GM12878 (cell line): ENCODE data around the gene RAPGEF4. TPM values are rescaled to one million over a fixed set of nuclear protein-coding genes. Genes with fewer than 3 reads are reported as not detected.

ENCODE experiments used
- CBFB ChIP-seq: IDR thresholded peaks from 2 replicates; pipeline ENCODE4 v1.6.1; 2016; ENCODE audit warnings: antibody characterized with exemption, low read depth
- GATAD2B ChIP-seq: fragments of 450-650 bp; conservative IDR thresholded peaks from 2 replicates; pipeline ENCODE4 v1.6.1; 2017; ENCODE audit warnings: low read depth, mild to moderate bottlenecking, moderate library complexity
- PAX5 ChIP-seq: IDR thresholded peaks from 2 replicates; pipeline ENCODE4 v1.6.1; 2011; ENCODE audit warnings: low read depth, low read length, borderline replicate concordance
- SIX5 ChIP-seq: IDR thresholded peaks from 2 replicates; pipeline ENCODE4 v1.6.1; 2011; ENCODE audit warnings: mild to moderate bottlenecking, low read depth, low read length, moderate library complexity; ENCODE audit not compliant: severe bottlenecking
- polyA plus RNA-seq, 11 experiments: library from polyadenylated mRNA; depleted of rRNA in 4 of 11; unstranded in 6 of 11; stranded (reverse) in 5 of 11; fragments of >200 nt; fragmentation: Nextera tagmentation in 4 of 11; fragmentation: Illumina TruSeq in 1 of 11; extraction: Ambion mirVana in 4 of 11; extraction: Trizol in 1 of 11; gene quantifications; 1 replicate in 1 of 11; 2 replicates in 10 of 11; pipeline versions ENCODE4 v1.2.1 to v1.2.3, GENCODE V29; 2011 to 2016; ENCODE audit warnings: inconsistent platforms in 2 of 11, missing spikeins in 2 of 11, low read depth in 1 of 11
- total RNA-seq, 4 experiments: library from RNA; depleted of rRNA in 3 of 4; stranded (reverse); fragments of >200 nt in 3 of 4; fragmentation: Illumina TruSeq in 1 of 4; extraction: Trizol in 1 of 4; gene quantifications; 2 replicates each; pipeline versions ENCODE4 v1.2.1 to v1.2.3, GENCODE V29; 2013 to 2021
- TF ChIP-seq, protein P1 (sequence below): IDR thresholded peaks from 2 replicates; pipeline ENCODE4 v1.6.1; 2012; ENCODE audit warnings: mild to moderate bottlenecking, low read depth, low read length
- TF ChIP-seq, protein P2 (sequence below): IDR thresholded peaks from 2 replicates; pipeline ENCODE4 v1.6.1; 2011; ENCODE audit warnings: mild to moderate bottlenecking, low read depth, low read length, moderate library complexity; ENCODE audit not compliant: insufficient replicate concordance
- TF ChIP-seq, protein P3 (sequence below): fragments of 450-650 bp; IDR thresholded peaks from 2 replicates; pipeline ENCODE4 v1.6.1; 2018; ENCODE audit warnings: borderline replicate concordance, mild to moderate bottlenecking; ENCODE audit not compliant: partially characterized antibody
- TF ChIP-seq, protein P4 (sequence below): fragments of 450-650 bp; IDR thresholded peaks from 2 replicates; pipeline ENCODE4 v1.6.1; 2017; ENCODE audit warnings: mild to moderate bottlenecking, moderate library complexity
- TF ChIP-seq, protein P5 (sequence below), 3 experiments: IDR thresholded peaks in 2 of 3; conservative IDR thresholded peaks in 1 of 3; 2 replicates each; pipeline ENCODE4 v1.5.1; 2011; ENCODE audit warnings: low read depth in 3 of 3, low read length in 3 of 3, mild to moderate bottlenecking in 3 of 3, control low read depth in 2 of 3, moderate library complexity in 2 of 3, inconsistent platforms in 1 of 3, mixed read lengths in 1 of 3; ENCODE audit not compliant: control insufficient read depth in 2 of 3, insufficient read depth in 1 of 3; ENCODE audit errors: extremely low read depth in 1 of 3

The RAPGEF4 gene
- total and polyA plus RNA-seq, 10 of the 15 experiments (the other 5 are each of a cell fraction or from before 2014, with no cell fraction given), result 0.18 TPM; not detected in 8

DNA sequence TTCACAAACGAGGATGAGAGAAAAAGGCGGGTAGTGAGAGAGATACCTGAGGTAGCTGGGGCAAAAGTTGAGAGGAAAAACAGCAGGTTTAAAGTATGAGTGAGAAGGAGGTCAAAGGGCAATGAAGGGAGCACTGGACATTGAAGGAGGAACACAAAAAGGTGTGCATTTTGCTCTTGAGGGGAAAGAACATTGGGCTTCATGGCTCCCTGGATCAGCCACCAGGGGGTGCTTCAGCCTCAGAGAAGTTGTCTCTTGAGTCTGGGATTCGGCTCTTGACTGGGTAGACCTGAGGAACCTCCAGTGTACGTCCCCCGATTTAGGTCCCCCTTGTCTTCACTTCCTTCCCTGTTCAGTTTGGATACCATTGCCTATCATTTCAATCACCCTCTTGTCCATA is 128.5 kb downstream of the RAPGEF4 start (continued):
- TF ChIP-seq, protein P1, sequence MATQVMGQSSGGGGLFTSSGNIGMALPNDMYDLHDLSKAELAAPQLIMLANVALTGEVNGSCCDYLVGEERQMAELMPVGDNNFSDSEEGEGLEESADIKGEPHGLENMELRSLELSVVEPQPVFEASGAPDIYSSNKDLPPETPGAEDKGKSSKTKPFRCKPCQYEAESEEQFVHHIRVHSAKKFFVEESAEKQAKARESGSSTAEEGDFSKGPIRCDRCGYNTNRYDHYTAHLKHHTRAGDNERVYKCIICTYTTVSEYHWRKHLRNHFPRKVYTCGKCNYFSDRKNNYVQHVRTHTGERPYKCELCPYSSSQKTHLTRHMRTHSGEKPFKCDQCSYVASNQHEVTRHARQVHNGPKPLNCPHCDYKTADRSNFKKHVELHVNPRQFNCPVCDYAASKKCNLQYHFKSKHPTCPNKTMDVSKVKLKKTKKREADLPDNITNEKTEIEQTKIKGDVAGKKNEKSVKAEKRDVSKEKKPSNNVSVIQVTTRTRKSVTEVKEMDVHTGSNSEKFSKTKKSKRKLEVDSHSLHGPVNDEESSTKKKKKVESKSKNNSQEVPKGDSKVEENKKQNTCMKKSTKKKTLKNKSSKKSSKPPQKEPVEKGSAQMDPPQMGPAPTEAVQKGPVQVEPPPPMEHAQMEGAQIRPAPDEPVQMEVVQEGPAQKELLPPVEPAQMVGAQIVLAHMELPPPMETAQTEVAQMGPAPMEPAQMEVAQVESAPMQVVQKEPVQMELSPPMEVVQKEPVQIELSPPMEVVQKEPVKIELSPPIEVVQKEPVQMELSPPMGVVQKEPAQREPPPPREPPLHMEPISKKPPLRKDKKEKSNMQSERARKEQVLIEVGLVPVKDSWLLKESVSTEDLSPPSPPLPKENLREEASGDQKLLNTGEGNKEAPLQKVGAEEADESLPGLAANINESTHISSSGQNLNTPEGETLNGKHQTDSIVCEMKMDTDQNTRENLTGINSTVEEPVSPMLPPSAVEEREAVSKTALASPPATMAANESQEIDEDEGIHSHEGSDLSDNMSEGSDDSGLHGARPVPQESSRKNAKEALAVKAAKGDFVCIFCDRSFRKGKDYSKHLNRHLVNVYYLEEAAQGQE, result no peak
- TF ChIP-seq, protein P2, sequence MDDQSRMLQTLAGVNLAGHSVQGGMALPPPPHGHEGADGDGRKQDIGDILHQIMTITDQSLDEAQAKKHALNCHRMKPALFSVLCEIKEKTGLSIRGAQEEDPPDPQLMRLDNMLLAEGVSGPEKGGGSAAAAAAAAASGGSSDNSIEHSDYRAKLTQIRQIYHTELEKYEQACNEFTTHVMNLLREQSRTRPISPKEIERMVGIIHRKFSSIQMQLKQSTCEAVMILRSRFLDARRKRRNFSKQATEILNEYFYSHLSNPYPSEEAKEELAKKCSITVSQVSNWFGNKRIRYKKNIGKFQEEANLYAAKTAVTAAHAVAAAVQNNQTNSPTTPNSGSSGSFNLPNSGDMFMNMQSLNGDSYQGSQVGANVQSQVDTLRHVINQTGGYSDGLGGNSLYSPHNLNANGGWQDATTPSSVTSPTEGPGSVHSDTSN, result no peak
- TF ChIP-seq, protein P3, sequence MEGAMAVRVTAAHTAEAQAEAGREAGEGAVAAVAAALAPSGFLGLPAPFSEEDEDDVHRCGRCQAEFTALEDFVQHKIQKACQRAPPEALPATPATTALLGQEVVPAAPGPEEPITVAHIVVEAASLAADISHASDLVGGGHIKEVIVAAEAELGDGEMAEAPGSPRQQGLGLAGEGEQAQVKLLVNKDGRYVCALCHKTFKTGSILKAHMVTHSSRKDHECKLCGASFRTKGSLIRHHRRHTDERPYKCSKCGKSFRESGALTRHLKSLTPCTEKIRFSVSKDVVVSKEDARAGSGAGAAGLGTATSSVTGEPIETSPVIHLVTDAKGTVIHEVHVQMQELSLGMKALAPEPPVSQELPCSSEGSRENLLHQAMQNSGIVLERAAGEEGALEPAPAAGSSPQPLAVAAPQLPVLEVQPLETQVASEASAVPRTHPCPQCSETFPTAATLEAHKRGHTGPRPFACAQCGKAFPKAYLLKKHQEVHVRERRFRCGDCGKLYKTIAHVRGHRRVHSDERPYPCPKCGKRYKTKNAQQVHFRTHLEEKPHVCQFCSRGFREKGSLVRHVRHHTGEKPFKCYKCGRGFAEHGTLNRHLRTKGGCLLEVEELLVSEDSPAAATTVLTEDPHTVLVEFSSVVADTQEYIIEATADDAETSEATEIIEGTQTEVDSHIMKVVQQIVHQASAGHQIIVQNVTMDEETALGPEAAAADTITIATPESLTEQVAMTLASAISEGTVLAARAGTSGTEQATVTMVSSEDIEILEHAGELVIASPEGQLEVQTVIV, result no peak
- TF ChIP-seq GATAD2B (no peak), CBFB (no peak), PAX5 (no peak), SIX5 (no peak)
- TF ChIP-seq, protein P4, sequence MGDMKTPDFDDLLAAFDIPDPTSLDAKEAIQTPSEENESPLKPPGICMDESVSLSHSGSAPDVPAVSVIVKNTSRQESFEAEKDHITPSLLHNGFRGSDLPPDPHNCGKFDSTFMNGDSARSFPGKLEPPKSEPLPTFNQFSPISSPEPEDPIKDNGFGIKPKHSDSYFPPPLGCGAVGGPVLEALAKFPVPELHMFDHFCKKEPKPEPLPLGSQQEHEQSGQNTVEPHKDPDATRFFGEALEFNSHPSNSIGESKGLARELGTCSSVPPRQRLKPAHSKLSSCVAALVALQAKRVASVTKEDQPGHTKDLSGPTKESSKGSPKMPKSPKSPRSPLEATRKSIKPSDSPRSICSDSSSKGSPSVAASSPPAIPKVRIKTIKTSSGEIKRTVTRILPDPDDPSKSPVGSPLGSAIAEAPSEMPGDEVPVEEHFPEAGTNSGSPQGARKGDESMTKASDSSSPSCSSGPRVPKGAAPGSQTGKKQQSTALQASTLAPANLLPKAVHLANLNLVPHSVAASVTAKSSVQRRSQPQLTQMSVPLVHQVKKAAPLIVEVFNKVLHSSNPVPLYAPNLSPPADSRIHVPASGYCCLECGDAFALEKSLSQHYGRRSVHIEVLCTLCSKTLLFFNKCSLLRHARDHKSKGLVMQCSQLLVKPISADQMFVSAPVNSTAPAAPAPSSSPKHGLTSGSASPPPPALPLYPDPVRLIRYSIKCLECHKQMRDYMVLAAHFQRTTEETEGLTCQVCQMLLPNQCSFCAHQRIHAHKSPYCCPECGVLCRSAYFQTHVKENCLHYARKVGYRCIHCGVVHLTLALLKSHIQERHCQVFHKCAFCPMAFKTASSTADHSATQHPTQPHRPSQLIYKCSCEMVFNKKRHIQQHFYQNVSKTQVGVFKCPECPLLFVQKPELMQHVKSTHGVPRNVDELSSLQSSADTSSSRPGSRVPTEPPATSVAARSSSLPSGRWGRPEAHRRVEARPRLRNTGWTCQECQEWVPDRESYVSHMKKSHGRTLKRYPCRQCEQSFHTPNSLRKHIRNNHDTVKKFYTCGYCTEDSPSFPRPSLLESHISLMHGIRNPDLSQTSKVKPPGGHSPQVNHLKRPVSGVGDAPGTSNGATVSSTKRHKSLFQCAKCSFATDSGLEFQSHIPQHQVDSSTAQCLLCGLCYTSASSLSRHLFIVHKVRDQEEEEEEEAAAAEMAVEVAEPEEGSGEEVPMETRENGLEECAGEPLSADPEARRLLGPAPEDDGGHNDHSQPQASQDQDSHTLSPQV, result no peak
- TF ChIP-seq, protein P5, sequence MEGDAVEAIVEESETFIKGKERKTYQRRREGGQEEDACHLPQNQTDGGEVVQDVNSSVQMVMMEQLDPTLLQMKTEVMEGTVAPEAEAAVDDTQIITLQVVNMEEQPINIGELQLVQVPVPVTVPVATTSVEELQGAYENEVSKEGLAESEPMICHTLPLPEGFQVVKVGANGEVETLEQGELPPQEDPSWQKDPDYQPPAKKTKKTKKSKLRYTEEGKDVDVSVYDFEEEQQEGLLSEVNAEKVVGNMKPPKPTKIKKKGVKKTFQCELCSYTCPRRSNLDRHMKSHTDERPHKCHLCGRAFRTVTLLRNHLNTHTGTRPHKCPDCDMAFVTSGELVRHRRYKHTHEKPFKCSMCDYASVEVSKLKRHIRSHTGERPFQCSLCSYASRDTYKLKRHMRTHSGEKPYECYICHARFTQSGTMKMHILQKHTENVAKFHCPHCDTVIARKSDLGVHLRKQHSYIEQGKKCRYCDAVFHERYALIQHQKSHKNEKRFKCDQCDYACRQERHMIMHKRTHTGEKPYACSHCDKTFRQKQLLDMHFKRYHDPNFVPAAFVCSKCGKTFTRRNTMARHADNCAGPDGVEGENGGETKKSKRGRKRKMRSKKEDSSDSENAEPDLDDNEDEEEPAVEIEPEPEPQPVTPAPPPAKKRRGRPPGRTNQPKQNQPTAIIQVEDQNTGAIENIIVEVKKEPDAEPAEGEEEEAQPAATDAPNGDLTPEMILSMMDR (IDR thresholded peaks at IDR 0.05 in 2 of 3, conservative IDR thresholded peaks at IDR 0.05 in 1 of 3; ENCODE audit: control insufficient read depth in 2 of 3, extremely low read depth in 1 of 3, insufficient read depth in 1 of 3, low read depth in 3 of 3, low read length in 3 of 3), result peak; percentile 66 to 80 (median 77)
- TF ChIP-seq, all 136 proteins: peak for 4
